Endothelial cell of umbilical vein (primary cell): ENCODE data around the gene DST. TPM values are rescaled to one million over a fixed set of nuclear protein-coding genes. Genes with fewer than 3 reads are reported as not detected.

Source experiments
- BruUV-seq: library from RNA; stranded (reverse); fragments of 400-500 nt; replicated peaks from 2 replicates; lab custom pipeline; 2021; lab: Mats Ljungman, UMichigan
- CTCF ChIA-PET: fragments of 300-600, 350-600 bp; sonication (Branson Sonifier 250); formaldehyde crosslinking; loops from one replicate; lab custom pipeline; 2021; ENCODE audit warnings: antibody characterized with exemption, inconsistent platforms; lab: Charles Lee
- POLR2A ChIA-PET: fragments of 300-600, 350-600 bp; sonication (Branson Sonifier 250); formaldehyde crosslinking; loops from one replicate; lab custom pipeline; 2021; ENCODE audit warnings: antibody characterized with exemption, inconsistent platforms; lab: Charles Lee
- DNase-seq: peaks from one replicate; pipeline ENCODE4 v3.0.0-alpha.2; 2011; ENCODE audit warnings: low read depth, low spot score
- FAIRE-seq: peaks from 2 replicates; lab custom pipeline; 2011; peaks lifted over from hg19 to GRCh38; lab: Jason Lieb, UNC
- H2AFZ ChIP-seq: 2 replicates; pipeline ENCODE4 v1.6.0; 2012; ENCODE audit warnings: low read depth, low read length, control low read depth, inconsistent platforms
- H3K27ac ChIP-seq: 2 replicates; pipeline ENCODE4 v1.5.1; 2011; ENCODE audit warnings: low read depth, mild to moderate bottlenecking, control low read depth, low read length, moderate library complexity; ENCODE audit not compliant: insufficient read depth
- H3K27me3 ChIP-seq, 2 experiments: 2 replicates each; pipeline versions ENCODE4 v1.6.0 to v1.6.1; 2011; ENCODE audit warnings: low read length in 2 of 2, mixed read lengths in 1 of 2; ENCODE audit not compliant: control insufficient read depth in 2 of 2, insufficient read depth in 2 of 2
- H3K36me3 ChIP-seq, 2 experiments: 2 replicates in 1 of 2; 3 replicates in 1 of 2; pipeline ENCODE4 v1.5.1; 2011; ENCODE audit warnings: low read length in 2 of 2, mild to moderate bottlenecking in 1 of 2, moderate library complexity in 1 of 2; ENCODE audit not compliant: control insufficient read depth in 2 of 2, insufficient read depth in 2 of 2; ENCODE audit errors: extremely low read depth in 1 of 2
- H3K4me1 ChIP-seq: 3 replicates; pipeline ENCODE4 v1.5.1; 2011; ENCODE audit warnings: mild to moderate bottlenecking, low read length; ENCODE audit not compliant: control insufficient read depth, insufficient read depth; ENCODE audit errors: extremely low read depth
- H3K4me2 ChIP-seq: 2 replicates; pipeline ENCODE4 v1.6.1; 2011; ENCODE audit warnings: low read length, control low read depth, mixed read lengths; ENCODE audit not compliant: insufficient read depth
- H3K4me3 ChIP-seq, 3 experiments: fragments of 200-600 bp in 1 of 3; sonication (generic), shearing (Covaris generic) in 1 of 3; replicated peaks in 1 of 3; 2 replicates each; pipeline ENCODE4 v1.5.1; 2011 to 2016; ENCODE audit warnings: control low read depth in 3 of 3, low read length in 3 of 3, mild to moderate bottlenecking in 2 of 3, inconsistent platforms in 1 of 3, low read depth in 1 of 3, moderate library complexity in 1 of 3; ENCODE audit not compliant: insufficient read depth in 1 of 3
- H3K79me2 ChIP-seq: 2 replicates; pipeline ENCODE4 v1.6.0; 2012; ENCODE audit warnings: low read length, inconsistent platforms; ENCODE audit not compliant: control insufficient read depth, insufficient read depth
- H3K9ac ChIP-seq: replicated peaks from 2 replicates; pipeline ENCODE3; 2011; ENCODE audit warnings: low read length, control low read depth; ENCODE audit not compliant: insufficient read depth; ENCODE audit errors: extremely low read depth
- H3K9me1 ChIP-seq: replicated peaks from 3 replicates; pipeline ENCODE4 v1.6.0; 2011; ENCODE audit warnings: mild to moderate bottlenecking, low read length; ENCODE audit not compliant: control insufficient read depth, insufficient read depth; ENCODE audit errors: extremely low read depth
- H3K9me3 ChIP-seq: replicated peaks from 2 replicates; pipeline ENCODE4 v1.5.1; 2012; ENCODE audit warnings: low read length, inconsistent platforms; ENCODE audit not compliant: control insufficient read depth, insufficient read depth
- H4K20me1 ChIP-seq: replicated peaks from 2 replicates; pipeline ENCODE3; 2011; ENCODE audit warnings: mild to moderate bottlenecking, low read length; ENCODE audit not compliant: control insufficient read depth, insufficient read depth; ENCODE audit errors: extremely low read depth
- EZH2 ChIP-seq: IDR thresholded peaks from 2 replicates; pipeline ENCODE4 v1.6.1; 2012; ENCODE audit warnings: borderline replicate concordance, low read depth, mild to moderate bottlenecking, moderate library complexity, low read length, inconsistent platforms; ENCODE audit not compliant: severe bottlenecking
- FOS ChIP-seq: IDR thresholded peaks from 2 replicates; pipeline ENCODE4 v1.6.1; 2011; ENCODE audit warnings: mild to moderate bottlenecking, low read length, moderate library complexity, borderline replicate concordance; ENCODE audit not compliant: insufficient read depth
- GATA2 ChIP-seq: IDR thresholded peaks from 2 replicates; pipeline ENCODE4 v1.7.0; 2011; ENCODE audit warnings: low read depth, mild to moderate bottlenecking, moderate library complexity, mixed read lengths, low read length; ENCODE audit not compliant: insufficient read length, insufficient read depth
- JUN ChIP-seq: IDR thresholded peaks from 2 replicates; pipeline ENCODE4 v1.6.1; 2011; ENCODE audit warnings: borderline replicate concordance, low read depth; ENCODE audit not compliant: insufficient read length, insufficient read depth
- MYC ChIP-seq: IDR thresholded peaks from one replicate; pipeline ENCODE4 v1.6.1; 2011; ENCODE audit warnings: mild to moderate bottlenecking, low read depth, low read length
- POLR2A ChIP-seq: IDR thresholded peaks from 2 replicates; pipeline ENCODE4 v1.6.1; 2012; ENCODE audit warnings: low read depth, mild to moderate bottlenecking, control low read depth, low read length
- POLR2AphosphoS5 ChIP-seq: IDR thresholded peaks from 2 replicates; pipeline ENCODE4 v1.6.1; 2012; ENCODE audit warnings: low read depth, mild to moderate bottlenecking, control low read depth, low read length, moderate library complexity; ENCODE audit not compliant: insufficient read depth
- dilution Hi-C: fragments of 300-500 bp; cut with MboI; formaldehyde crosslinking; loops from one replicate; pipeline ENCODE4 v1.15.0; 2019; ENCODE audit warnings: low sequenced_read_pairs; ENCODE audit not compliant: extremely low pct_ligation_motif_present
- intact Hi-C: fragments of 100-400 bp; cut with micrococcal nuclease; formaldehyde crosslinking; loops from one replicate; pipeline ENCODE4 v1.10.0; 2022
- polyA plus RNA-seq, 4 experiments: library from polyadenylated mRNA; depleted of rRNA in 3 of 4; stranded (reverse) in 3 of 4; unstranded in 1 of 4; fragments of >200 nt; gene quantifications; 2 replicates each; pipeline versions ENCODE4 v1.2.1 to v1.2.3, GENCODE V29; 2011 to 2012; ENCODE audit warnings: missing spikeins in 1 of 4
- total RNA-seq: library from RNA; stranded (reverse); gene quantifications from 2 replicates; pipeline ENCODE4 v1.2.3, GENCODE V29; 2021
- TF ChIP-seq, protein P1 (sequence below): IDR thresholded peaks from 2 replicates; pipeline ENCODE4 v1.6.1; 2011; ENCODE audit not compliant: insufficient read depth, insufficient read length
- TF ChIP-seq, protein P2 (sequence below), 2 donors: IDR thresholded peaks; 1 replicate in 1 of 2; 2 replicates in 1 of 2; pipeline ENCODE4 v1.5.1; 2011; ENCODE audit warnings: low read length in 2 of 2, mild to moderate bottlenecking in 2 of 2, moderate library complexity in 2 of 2, control low read depth in 1 of 2, inconsistent platforms in 1 of 2, low read depth in 1 of 2; ENCODE audit not compliant: insufficient read depth in 1 of 2; ENCODE audit errors: extremely low read depth in 1 of 2

Gene DST
- total and polyA plus RNA-seq, 2 donors (not counting 3 experiments of a cell fraction or from before 2014, with no cell fraction given): 62.3 to 253 TPM

DNA sequence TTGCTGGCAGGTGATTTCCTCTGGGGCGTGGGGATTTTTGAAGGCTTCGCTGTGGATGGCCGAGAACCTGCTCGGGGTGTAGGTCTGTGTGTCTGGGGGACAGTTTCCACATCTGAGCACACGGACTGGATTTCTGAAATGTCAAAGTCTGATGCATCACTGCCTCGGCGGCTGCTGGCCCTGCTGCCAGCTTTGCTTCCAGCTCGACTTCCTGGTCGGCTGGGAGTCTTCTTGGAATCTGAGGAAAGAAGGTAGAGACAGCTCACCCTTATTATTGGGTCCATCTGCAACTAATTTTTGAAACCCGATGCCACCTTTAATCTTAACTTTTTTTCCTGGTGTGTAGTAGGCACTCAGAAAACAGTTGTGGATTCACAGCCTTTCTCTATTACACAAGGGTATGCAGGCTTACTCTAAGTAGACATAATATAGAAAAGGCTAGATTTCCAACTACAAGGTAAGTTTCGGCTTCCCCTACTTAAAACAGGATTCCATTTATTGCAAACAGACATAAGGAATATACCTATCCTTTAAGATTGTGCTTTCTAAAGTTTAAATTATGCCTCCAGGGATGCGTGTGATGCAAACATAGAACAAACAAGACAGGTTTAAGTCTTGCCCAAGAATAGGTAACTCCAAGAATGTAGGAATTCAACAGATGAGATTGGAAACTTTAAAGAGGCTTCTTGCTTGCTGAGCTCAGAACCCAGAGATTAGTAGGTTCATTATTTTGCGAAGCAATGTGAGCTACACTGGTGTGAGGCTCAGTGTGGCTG lies 183.5 kb downstream of the DST start:
- no TSS peak for BruUV-seq
- H3K36me3 ChIP-seq: peaks cover 18 to 20% of the 10 kb centered on the region in 2 experiments

More for the DNA sequence above, 183.5 kb downstream of the DST start:
- TF ChIP-seq GATA2: no peak
- TF ChIP-seq JUN: no peak
- TF ChIP-seq, protein P1, sequence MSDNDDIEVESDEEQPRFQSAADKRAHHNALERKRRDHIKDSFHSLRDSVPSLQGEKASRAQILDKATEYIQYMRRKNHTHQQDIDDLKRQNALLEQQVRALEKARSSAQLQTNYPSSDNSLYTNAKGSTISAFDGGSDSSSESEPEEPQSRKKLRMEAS: no peak
- TF ChIP-seq POLR2A: no peak
- no peak for TF ChIP-seq MYC
- TF ChIP-seq EZH2: no peak
- no peak for TF ChIP-seq FOS
- TF ChIP-seq, protein P2, sequence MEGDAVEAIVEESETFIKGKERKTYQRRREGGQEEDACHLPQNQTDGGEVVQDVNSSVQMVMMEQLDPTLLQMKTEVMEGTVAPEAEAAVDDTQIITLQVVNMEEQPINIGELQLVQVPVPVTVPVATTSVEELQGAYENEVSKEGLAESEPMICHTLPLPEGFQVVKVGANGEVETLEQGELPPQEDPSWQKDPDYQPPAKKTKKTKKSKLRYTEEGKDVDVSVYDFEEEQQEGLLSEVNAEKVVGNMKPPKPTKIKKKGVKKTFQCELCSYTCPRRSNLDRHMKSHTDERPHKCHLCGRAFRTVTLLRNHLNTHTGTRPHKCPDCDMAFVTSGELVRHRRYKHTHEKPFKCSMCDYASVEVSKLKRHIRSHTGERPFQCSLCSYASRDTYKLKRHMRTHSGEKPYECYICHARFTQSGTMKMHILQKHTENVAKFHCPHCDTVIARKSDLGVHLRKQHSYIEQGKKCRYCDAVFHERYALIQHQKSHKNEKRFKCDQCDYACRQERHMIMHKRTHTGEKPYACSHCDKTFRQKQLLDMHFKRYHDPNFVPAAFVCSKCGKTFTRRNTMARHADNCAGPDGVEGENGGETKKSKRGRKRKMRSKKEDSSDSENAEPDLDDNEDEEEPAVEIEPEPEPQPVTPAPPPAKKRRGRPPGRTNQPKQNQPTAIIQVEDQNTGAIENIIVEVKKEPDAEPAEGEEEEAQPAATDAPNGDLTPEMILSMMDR (IDR thresholded peaks at IDR 0.05; ENCODE audit: extremely low read depth in 1 of 2, insufficient read depth in 1 of 2, low read depth in 1 of 2, low read length in 2 of 2): no peak
- no peak for TF ChIP-seq POLR2AphosphoS5
- no peak for FAIRE-seq
- Histone ChIP-seq H3K4me2 (no peak overlapping the region), H3K4me3 (no peak overlapping the region), H2AFZ (no peak overlapping the region), H3K9me1 (no peaks in the 10 kb centered on the region), H3K27me3 (no peaks in the 10 kb centered on the region), H4K20me1 (no peaks in the 10 kb centered on the region), H3K9ac (no peak overlapping the region), H3K79me2 (no peaks in the 10 kb centered on the region), H3K9me3 (no peaks in the 10 kb centered on the region), H3K27ac (no peak overlapping the region), H3K4me1 (no peaks in the 10 kb centered on the region)
- intact Hi-C loops: no loop called here
- ChIA-PET POLR2A (no interaction called here), CTCF (interaction anchor here (0.7 to 1.1 kb wide), 3 partner anchors 14 to 89 kb away, joined by 3 read pairs; no protein-coding TSS in a partner anchor)
- dilution Hi-C loops: no loop called here
- no peak for DNase-seq
